RKO (cell line): ENCODE measurements around the gene AP1S3.

Experiments used
- DNase-seq: peaks from one replicate; pipeline ENCODE4 v3.0.0-alpha.2; 2016; ENCODE audit warnings: low spot score

Gene AP1S3

GRCh38 chr2:223760838-223761502, 76.4 kb downstream of the AP1S3 start:
- peak; percentile 74 for DNase-seq

GRCh38 chr2:223759569-223760430, 77.6 kb downstream of the AP1S3 start:
- peak; percentile 13 for DNase-seq

- no peak for DNase-seq
These were observed 79.1 kb downstream of the AP1S3 start for GRCh38 chr2:223758131-223758840.

- no peak for DNase-seq
These were observed 83.4 kb downstream of the AP1S3 start for GRCh38 chr2:223753940-223754339.

GRCh38 chr2:223751012-223751411, 86.4 kb downstream of the AP1S3 start:
- DNase-seq: no peak

- DNase-seq: no peak
These were observed 89.9 kb downstream of the AP1S3 start for GRCh38 chr2:223747392-223748042.

GRCh38 chr2:223746611-223747010, 90.8 kb downstream of the AP1S3 start:
- no peak for DNase-seq

GRCh38 chr2:223744580-223744979, 92.8 kb downstream of the AP1S3 start:
- DNase-seq: no peak

GRCh38 chr2:223740679-223741078, 96.7 kb downstream of the AP1S3 start:
- no peak for DNase-seq

GRCh38 chr2:223737207-223737606, 100.2 kb downstream of the AP1S3 start:
- no peak for DNase-seq

- no peak for DNase-seq
These were observed 100.9 kb downstream of the AP1S3 start for GRCh38 chr2:223736488-223736887.

- DNase-seq: peak; percentile 61
These were observed 101.6 kb downstream of the AP1S3 start for GRCh38 chr2:223735659-223736244.

GRCh38 chr2:223735035-223735640, 102.2 kb downstream of the AP1S3 start:
- no peak for DNase-seq

GRCh38 chr2:223734346-223734745, 103.0 kb downstream of the AP1S3 start:
- no peak for DNase-seq

GRCh38 chr2:223732346-223732745, 105.0 kb downstream of the AP1S3 start:
- no peak for DNase-seq

- DNase-seq: no peak
These were observed 105.9 kb downstream of the AP1S3 start for GRCh38 chr2:223731503-223731902.

- no peak for DNase-seq
These were observed 107.6 kb downstream of the AP1S3 start for GRCh38 chr2:223729781-223730180.

GRCh38 chr2:223727562-223727961, 109.8 kb downstream of the AP1S3 start:
- peak; percentile 83 for DNase-seq

- no peak for DNase-seq
These were observed 111.1 kb downstream of the AP1S3 start for GRCh38 chr2:223725986-223726970.

- DNase-seq: peak; percentile 90
These were observed 111.9 kb downstream of the AP1S3 start for GRCh38 chr2:223725494-223725893.
